Measurements from ENCODE around the gene CCDC80.
A peak's percentile ranks its signal among the peaks of the same experiment; 100 is the strongest.

CCDC80 gene

DNA sequence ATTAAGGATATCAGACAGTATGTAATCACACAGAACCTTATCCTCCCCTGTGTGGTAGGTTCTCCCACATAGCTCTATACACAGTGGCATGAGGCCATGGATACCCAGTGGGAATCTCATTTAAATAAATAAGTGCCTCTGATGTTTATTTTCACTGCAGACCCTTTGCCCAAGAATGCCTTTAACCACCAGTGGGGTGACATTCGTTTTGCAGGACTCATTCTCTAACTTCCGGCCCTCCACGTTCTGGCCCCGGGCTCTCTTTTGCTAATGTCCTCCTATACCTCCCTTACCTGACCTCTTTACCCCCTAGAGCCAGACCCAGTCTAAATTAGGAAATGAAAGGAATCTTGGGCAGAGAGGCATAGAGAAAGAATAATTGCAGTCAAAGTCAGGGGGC, 8.3 kb downstream of the CCDC80 start:
- TF ChIP-seq, protein P1, sequence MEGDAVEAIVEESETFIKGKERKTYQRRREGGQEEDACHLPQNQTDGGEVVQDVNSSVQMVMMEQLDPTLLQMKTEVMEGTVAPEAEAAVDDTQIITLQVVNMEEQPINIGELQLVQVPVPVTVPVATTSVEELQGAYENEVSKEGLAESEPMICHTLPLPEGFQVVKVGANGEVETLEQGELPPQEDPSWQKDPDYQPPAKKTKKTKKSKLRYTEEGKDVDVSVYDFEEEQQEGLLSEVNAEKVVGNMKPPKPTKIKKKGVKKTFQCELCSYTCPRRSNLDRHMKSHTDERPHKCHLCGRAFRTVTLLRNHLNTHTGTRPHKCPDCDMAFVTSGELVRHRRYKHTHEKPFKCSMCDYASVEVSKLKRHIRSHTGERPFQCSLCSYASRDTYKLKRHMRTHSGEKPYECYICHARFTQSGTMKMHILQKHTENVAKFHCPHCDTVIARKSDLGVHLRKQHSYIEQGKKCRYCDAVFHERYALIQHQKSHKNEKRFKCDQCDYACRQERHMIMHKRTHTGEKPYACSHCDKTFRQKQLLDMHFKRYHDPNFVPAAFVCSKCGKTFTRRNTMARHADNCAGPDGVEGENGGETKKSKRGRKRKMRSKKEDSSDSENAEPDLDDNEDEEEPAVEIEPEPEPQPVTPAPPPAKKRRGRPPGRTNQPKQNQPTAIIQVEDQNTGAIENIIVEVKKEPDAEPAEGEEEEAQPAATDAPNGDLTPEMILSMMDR (IDR thresholded peaks at IDR 0.05; ENCODE audit: low read depth, low read length, missing control alignments): no peak
- in situ Hi-C loops (cut with HindIII; ENCODE audit: low sequenced_read_pairs): loop anchor here (25.0 kb wide), 2 partner anchors 180 to 355 kb away; partner anchors contain the start of genes CD200R1 and GTPBP8

DNA sequence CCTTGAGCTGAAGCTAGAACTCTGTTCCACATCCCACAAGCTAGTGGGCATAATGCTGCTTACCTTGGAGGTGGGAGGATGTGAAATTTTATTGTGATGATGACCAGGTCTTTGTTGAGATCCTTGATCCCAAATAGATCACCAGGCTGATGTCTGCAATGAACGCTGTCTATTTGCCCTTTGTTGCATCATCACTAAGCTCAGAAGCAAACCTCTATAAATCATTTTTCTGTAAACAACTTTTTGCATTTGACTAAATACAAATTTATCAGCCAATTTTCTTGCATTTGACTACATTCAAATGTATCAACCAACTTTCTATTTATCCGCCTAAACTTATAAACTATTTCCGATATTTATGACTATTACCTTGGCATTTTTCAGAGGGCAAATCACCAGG, 9.7 kb downstream of the CCDC80 start:
- no peak overlapping the region for H3K4me3 ChIP-seq (ENCODE audit: low read depth, low read length)
- in situ Hi-C loops (cut with HindIII; ENCODE audit: low sequenced_read_pairs): loop anchor here (25.0 kb wide), 2 partner anchors 181 to 356 kb away; partner anchors contain the start of genes CD200R1 and GTPBP8
- DNase-seq (ENCODE audit: low read depth): no peak
- TF ChIP-seq, protein P1 (IDR thresholded peaks at IDR 0.05; ENCODE audit: low read depth, low read length, missing control alignments): no peak

More for the DNA sequence above, 8.3 kb downstream of the CCDC80 start:
- DNase-seq (ENCODE audit: low read depth): no peak
- peak overlapping the region; percentile 28 for H3K4me3 ChIP-seq (ENCODE audit: low read depth, low read length)

DNA sequence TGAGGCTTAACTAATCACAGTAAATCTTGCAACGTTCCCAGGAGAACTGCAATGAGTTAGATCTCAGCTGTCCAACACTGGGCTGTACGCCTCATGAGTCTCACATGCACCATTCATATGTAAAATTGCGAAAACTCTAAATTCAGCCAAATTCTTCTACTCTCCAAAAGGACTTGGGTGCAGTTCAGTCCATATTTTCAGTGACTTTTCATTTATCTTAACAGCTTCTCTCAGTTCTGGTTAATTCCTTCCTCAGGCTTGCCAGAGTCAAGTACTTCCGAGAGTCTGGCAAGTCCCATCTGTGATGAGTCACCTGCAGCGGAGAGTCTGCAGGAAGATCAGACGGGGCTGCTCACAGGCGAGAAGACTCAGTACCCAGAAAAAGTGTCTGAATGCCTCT, 11.5 kb downstream of the CCDC80 start:
- H3K4me3 ChIP-seq (ENCODE audit: low read depth, low read length): no peak overlapping the region
- TF ChIP-seq, protein P1 (IDR thresholded peaks at IDR 0.05; ENCODE audit: low read depth, low read length, missing control alignments): no peak
- in situ Hi-C loops (cut with HindIII; ENCODE audit: low sequenced_read_pairs): loop anchor here (25.0 kb wide), 2 partner anchors 183 to 358 kb away; partner anchors contain the start of genes CD200R1 and GTPBP8
- peak; percentile 92 for DNase-seq (ENCODE audit: low read depth)

DNA sequence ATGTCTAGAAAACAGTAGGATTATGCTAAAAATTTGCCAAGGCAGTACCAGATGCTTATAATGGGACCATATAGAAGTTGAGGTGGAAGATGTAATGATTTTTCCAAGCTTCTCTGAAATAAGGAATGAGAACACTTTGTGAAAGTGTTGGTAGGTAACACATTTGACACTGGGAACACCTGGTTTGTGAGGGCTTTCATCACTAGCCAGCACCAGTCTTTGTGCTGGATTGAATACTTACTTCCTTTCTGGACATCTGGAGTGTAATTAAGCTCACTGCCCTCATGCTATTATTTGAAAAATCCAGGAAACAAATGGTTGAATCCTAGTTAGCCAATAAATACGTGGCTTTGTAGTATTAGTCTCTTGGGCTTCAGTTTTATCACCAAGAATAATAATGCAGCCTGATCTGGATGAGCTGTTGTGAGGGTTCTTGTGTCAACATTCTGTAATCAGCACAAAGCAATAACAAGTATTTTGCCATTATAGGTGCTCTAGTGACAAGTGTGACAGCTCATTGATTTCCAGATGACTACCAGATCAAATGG, 12.9 kb downstream of the CCDC80 start:
- TF ChIP-seq, protein P1 (IDR thresholded peaks at IDR 0.05; ENCODE audit: low read depth, low read length, missing control alignments): no peak
- in situ Hi-C loops (cut with HindIII; ENCODE audit: low sequenced_read_pairs): loop anchor here (25.0 kb wide), 2 partner anchors 184 to 359 kb away; partner anchors contain the start of genes CD200R1 and GTPBP8
- H3K4me3 ChIP-seq (ENCODE audit: low read depth, low read length): no peak overlapping the region
- no peak for DNase-seq (ENCODE audit: low read depth)

DNA sequence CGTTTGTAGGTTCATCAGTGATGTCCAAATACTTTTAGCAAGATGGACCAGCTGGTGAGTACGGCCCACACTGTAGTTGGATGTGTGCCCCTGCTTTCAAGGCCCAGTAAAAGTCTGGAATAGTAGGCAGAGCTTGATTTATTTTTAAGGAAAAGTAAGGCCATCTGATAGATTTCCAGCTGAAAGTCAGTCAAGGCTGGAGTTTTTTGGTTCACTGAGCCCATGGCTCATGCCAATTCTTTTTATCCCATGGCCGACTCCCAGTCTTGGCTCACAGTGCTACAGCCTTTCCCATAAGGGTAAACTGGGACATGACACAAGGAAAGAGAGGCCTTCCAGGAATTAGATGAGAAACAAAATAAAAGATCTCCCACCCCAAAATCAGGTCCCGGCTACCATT, 13.5 kb downstream of the CCDC80 start:
- no peak overlapping the region for H3K4me3 ChIP-seq (ENCODE audit: low read depth, low read length)
- in situ Hi-C loops (cut with HindIII; ENCODE audit: low sequenced_read_pairs): loop anchor here (25.0 kb wide), 2 partner anchors 185 to 360 kb away; partner anchors contain the start of genes CD200R1 and GTPBP8
- TF ChIP-seq, protein P1 (IDR thresholded peaks at IDR 0.05; ENCODE audit: low read depth, low read length, missing control alignments): no peak
- DNase-seq (ENCODE audit: low read depth): no peak

DNA sequence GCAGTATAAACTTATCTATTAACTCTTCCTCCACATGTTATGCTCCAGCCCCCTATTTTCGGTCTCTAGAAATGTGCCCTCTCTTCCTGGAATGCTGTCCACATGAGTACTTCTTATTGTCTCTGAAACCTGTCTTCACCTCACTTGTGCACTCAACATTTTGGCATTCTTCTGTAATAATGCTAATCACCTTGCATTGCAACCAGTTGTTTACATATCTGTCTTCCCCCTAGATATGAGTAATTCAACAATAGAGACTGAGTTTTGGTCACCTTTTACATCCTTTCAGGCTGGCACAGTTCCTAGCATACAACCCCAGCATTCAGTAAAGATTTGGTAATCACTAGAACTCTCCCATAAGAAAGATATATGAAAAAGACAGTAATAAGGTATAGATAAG, 17.2 kb downstream of the CCDC80 start:
- DNase-seq (ENCODE audit: low read depth): no peak
- in situ Hi-C loops (cut with HindIII; ENCODE audit: low sequenced_read_pairs): no loop called here
- TF ChIP-seq, protein P1 (IDR thresholded peaks at IDR 0.05; ENCODE audit: low read depth, low read length, missing control alignments): no peak
- H3K4me3 ChIP-seq (ENCODE audit: low read depth, low read length): no peak overlapping the region
